HG03045 (cell line): Measurements from ENCODE around the gene ELMO1.
"Not testable (repeated sequence)": the region's sequence is repeated elsewhere in the genome, so short reads cannot be mapped to it uniquely, and the experiment has no call there.

Source experiments
- ATAC-seq: cut with Tn5 transposase; IDR thresholded peaks from one replicate; pipeline ENCODE4 v1.9.1; 2021; ENCODE audit warnings: mild to moderate bottlenecking, moderate library complexity; ENCODE audit not compliant: unreplicated experiment

Gene ELMO1

DNA sequence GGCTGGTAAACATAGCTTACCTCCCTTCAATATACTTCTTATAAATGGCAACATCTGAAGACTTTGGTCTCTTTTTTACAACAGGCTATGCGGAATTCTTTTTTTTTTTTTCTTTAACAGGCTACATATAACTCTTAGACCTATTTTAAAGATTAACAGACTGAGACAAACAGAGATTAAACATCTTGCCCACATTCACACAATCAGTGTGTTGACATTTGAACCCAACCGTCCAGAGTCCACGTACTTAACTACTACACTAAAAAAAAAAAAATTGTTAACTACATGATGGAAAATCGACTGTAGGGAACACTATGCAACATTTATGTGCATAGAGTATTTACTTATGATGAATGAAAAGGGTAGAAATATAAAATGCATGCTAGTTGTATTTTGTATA lies 298.5 kb downstream of the ELMO1 start:
- ATAC-seq = no peak

- no peak for ATAC-seq
These were observed 298.9 kb downstream of the ELMO1 start for GRCh38 chr7:37149773-37150124.

- ATAC-seq = no peak
These were observed 299.5 kb downstream of the ELMO1 start for GRCh38 chr7:37149051-37149772.

DNA sequence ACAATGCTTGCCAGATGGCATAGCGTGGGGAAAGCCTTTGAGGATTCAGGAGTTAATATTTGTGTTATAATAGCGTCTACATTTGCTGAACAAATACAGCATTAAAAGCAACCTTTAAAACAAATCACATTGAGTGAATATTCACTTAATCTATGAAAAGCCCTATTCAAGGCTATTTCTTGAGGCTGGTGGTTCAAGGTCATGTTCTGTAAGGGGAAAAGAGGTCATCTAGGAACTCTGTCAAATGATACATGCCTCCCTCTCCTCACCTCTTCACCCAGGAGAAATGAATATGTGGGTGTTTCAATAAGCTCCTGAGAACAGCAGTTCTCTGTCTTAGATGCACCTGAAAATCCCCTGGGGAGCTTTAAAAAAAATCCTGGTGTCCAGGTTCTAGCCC lies 303.0 kb downstream of the ELMO1 start:
- no peak for ATAC-seq

- no peak for ATAC-seq
These were observed 304.2 kb downstream of the ELMO1 start for GRCh38 chr7:37144423-37144822.

DNA sequence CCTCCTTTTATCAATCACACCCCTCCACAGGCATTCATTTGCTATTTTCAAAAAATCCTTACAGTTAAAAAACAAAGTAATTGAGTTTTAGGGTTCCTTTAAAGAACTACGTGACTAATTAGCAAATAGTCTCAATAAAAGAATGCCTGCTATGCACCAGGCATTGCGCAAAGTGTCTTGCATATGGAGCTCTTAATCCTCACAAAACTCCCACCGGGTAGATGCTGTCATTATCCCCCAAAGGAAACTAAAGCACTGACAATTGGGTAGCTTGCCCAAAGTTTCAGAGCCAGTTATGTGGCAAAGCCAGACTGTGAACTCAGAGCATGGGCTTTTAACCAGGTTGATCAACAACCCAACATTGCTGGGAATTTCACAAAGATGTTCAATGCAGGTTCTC lies 305.7 kb downstream of the ELMO1 start:
- ATAC-seq = no peak

GRCh38 chr7:37141742-37142141 lies 306.9 kb downstream of the ELMO1 start:
- no peak for ATAC-seq

DNA sequence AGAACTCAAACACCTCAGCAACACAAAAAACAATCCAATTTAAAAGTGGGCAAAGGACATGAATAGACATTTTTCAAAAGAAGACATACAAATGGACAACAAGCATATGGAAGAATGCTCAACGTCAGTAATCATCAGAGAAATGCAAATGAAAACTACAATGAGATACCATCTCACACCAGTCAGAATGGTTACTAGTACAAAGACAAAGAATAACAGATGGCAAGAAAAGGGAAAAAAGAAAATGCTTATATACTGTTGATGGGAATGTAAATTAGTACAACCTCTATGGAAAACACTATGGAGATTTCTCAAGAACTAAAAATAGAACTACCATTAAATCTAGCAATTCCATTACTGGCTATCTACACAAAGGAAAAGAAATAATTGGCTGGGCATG lies 314.8 kb downstream of the ELMO1 start:
- ATAC-seq = not testable (repeated sequence)

- ATAC-seq = no peak
These were observed 316.8 kb downstream of the ELMO1 start for GRCh38 chr7:37131855-37132254.

GRCh38 chr7:37129035-37129425 lies 319.6 kb downstream of the ELMO1 start:
- ATAC-seq = no peak

DNA sequence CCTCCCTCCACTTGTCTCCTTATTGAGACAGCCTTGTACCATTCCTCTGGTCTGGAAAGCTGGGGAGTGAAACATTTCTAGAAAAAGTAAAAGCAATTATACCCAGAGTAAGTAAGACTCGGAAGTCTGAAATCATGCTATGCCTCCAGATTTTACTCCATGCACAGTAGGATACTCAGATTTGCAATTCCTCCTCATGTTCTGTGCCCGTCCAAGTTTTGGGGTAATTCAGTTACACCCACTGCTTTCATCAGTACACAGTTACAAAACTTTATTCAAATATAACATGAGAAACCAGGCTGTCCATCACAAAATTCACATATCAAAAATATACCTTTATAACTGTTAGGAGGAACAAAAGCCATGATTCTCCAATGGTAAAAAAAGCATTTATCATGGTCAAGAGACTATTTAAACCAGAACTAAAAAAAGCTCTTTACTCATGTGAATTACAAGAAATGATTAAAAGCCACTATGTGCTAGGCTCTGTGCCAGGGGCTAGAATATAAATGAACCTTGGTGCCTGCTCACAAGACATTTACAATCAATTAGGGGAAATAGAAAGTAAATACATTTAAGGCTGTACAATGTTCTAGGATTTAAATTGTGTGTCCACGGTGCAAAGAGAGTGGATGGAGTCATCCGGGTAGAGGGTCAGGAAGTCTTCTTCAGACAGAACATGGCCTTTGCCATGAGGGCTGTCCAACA lies 320.2 kb downstream of the ELMO1 start:
- no peak for ATAC-seq

DNA sequence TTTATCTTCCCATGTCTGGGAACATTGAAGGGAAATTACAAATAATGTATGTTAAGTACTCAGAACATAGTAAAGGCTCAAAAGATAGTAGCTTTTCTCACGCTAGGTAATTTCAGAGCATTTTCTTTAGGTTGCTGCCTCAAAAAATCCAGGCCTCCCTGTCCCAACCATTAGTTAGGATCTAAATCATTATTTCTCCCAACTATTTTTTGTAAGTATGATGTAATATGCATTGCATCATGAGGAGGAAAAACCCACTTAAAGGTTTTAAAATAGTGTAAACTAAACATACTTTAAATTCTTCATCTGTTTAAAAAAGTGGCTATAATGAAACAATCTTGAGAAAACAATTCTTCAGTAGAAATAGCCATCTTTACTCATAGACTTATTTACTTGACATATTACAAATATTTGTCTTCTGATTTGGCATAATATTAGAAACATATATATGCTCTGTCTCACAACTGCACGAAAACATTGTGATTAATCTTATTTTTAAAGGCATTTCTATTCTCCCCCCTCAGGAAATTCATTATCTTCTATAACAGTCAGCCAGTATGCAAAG lies 329.3 kb downstream of the ELMO1 start:
- no peak for ATAC-seq

DNA sequence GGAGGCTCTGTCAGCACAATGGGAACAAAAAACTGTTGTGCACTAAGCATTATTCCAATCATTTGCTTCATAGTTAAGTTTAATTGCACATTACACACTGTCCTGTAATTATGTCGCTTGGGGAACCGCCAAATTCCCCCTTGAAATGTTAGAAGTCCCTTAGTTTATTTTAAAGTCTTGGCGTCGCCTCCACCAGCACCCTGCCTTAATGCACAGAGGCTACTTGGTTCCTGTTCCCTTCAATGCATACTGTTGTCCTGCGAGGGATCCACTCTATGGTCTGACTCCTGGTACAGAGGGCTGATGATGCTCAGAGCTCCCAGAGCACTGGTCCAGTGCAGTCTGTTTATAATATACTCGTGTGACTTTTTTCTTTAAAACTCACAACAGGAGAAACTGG lies 330.7 kb downstream of the ELMO1 start:
- ATAC-seq = no peak

- ATAC-seq = no peak
These were observed 331.4 kb downstream of the ELMO1 start for GRCh38 chr7:37117292-37117691.

GRCh38 chr7:37116093-37116701 lies 332.5 kb downstream of the ELMO1 start:
- ATAC-seq = no peak

DNA sequence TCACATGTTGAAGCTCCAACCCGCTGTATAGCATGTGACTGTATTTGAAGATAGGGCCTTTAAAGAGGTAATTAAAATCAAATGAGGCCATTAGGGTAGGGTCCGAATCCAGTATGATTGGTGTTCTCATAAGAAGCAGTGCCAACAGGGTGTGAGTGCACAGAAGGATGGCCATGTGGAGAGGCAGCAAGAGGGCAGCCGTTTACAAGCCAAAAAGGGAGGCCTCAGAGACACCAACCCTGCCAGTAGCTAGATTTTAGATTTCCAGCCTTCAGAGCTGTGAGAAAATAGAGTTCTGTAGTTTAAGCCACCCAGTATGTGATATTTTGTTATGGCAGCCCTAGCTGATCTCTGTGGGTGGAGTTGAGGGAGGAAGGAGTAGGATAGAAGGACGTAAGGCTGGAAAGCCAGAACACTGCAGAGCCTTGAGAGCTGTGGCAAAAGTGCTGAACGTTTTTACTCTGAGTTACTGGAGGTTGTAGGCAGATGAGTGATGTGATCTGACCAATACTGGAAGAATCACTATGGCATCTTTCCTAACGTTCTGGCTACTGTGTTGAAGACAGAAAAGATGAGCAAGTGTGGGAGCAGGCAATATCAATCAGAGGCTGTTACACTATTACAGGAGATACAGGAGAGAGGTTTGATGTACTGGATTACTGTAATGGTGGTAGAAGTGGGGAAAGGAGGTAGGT lies 334.9 kb downstream of the ELMO1 start:
- no peak for ATAC-seq

DNA sequence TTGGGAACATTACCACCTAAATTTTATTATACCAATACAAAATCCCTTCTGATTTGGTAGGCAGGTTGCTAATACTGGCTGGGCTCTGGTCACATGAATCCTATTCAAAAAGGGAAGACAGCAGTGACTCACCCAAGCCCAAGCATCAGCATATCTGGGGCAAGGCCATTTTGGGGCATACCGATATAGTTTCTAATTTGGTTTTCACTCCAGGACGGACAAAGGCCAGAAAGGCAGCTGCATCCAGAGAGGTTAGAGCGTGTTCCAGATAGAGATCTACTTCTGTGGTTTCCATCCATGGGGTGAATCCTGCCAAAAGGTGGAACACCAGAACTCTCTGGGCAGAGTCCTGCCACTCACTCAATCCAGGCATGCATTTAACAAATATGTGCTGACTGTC lies 335.8 kb downstream of the ELMO1 start:
- no peak for ATAC-seq

DNA sequence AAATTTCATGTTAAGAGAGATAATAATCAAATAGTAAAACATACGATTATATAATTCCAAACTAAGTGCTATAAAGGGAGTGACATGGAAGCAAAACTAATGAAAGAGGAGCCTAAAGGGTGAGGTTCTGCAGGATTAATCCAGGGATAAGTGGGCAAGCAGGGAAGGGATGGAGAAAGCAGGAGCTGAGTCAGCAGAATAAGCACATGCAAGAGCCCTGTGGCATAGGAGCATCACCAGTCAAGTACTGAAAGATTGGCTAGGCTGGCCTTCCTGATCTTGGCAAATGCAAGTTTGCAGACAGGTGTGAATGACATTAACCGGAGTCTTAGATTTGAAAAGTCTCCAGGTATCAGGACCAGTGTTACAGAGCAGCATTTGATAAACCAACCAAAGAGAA lies 336.4 kb downstream of the ELMO1 start:
- ATAC-seq = no peak

- no peak for ATAC-seq
These were observed 337.2 kb downstream of the ELMO1 start for GRCh38 chr7:37111459-37111858.

DNA sequence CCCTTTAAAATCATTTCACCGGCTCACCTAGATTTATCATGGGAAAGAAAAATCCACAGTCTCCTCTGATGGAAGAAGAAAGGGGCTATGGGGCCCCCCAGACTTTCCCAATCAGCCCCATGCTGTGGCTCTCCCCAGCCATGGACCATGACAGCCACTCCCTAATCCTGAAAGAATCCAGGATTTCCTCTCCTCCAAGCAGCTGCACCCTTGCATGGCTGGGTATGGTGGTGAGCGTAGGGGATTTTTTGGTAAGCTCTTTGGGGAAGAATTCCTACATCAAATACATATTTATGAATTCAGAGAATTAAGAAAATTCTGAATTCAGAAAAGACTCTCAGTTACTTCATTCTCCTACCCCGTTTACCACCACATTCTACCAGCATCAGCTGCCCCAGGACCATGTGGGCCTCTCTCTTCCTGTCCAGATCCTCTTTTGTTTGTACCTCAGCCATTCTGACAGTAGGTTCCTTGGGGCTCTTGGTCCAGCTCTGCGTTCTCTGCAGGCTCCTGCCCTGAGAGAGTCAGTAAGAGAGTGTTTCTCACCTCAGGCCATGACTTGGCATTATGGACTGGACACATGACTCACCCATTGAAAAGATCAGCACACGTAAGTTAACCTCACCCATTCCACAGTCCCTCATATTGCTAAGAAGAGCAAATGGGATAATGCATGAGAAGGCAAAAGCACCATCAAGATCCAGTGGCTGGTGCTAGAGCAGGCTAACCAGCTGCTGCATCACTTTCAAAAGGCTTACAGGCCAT lies 337.8 kb downstream of the ELMO1 start:
- ATAC-seq = no peak

DNA sequence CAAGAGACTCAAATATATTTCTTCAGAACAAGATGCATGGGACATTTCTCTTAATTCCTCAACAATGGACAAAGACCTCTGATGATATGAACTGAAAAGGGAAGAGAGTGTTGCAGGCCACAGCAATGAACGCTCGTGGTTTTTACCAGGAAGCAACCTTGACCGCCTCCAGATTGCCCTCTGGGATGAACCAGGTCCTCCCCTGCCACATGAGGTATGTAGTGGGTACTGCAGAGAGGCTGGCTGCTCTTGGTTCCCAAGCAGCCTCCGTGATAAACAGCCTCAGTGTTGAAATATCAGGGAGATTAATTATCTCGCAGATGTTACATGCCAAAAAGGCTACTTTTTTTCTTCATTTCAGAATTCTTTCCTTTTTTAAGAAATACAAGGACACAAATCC lies 338.8 kb downstream of the ELMO1 start:
- no peak for ATAC-seq
